ENCODE data around the gene KRT75.

DNA sequence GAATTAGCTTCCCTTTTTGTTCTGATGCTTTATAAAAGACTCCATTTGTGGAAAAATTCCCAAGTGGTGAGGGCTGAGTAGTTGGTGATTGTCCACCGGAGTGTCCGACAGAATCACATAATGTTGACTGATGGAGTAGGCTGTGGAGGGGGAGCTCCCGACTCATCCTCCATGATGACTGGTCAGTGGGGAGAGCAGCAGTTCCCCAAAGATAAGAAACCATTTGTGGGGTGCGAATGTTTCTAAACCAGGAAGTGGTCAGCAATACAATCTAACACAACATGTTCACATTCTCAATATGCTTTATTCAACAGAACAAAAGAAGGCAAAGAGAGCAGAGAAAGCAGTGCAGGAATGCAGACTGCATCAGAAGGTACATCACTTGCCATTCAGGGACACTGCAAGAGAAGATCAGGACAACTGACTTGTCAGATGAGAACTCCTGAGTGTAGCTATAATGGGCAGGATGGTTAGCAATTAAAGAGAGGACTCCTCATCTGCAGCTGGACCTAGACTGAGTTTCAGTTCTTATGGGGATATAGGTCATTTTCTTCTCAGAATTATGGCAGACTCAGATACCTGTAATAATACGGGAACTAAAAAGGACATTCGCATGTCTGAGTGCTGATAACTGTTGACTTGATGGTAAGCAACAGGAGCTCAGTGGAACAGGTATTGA lies 12.3 kb upstream of the KRT75 start:
- TF ChIP-seq CTCF (IDR thresholded peaks at IDR 0.05): no peak
- no peak for TF ChIP-seq POLR2A (IDR thresholded peaks at IDR 0.05)
- no peak for TF ChIP-seq POLR2AphosphoS5 (IDR thresholded peaks at IDR 0.05)
- TF ChIP-seq EP300 (IDR thresholded peaks at IDR 0.05; ENCODE audit: low read depth): no peak

All from transverse colon (tissue), 4 donors.